Activated CD8-positive, alpha-beta T cell treated with anti-CD3 and anti-CD28 coated beads, Interleukin-2, amount 10 ng/mL, durations not matched to agents 7 days and 5 days (primary cell): ENCODE results near the gene HS3ST3A1. TPM values are rescaled to one million over a fixed set of nuclear protein-coding genes. Genes with fewer than 3 reads are reported as not detected.

Source experiments
- ATAC-seq: fragments of 150-1000 bp; cut with Tn5 transposase; one replicate; pipeline ENCODE4 v1.10.0; 2021; ENCODE audit warnings: moderate library complexity
- CTCF ChIA-PET: fragments of 350-600 bp; sonication (Branson Sonifier 250); formaldehyde crosslinking; loops from one replicate; lab custom pipeline; 2021; ENCODE audit warnings: antibody characterized with exemption; lab: Charles Lee
- POLR2A ChIA-PET: fragments of 350-600 bp; sonication (Branson Sonifier 250); formaldehyde crosslinking; loops from one replicate; lab custom pipeline; 2021; ENCODE audit warnings: antibody characterized with exemption; lab: Charles Lee
- DNase-seq: peaks from one replicate; pipeline ENCODE4 v3.0.0-alpha.2; 2020
- H3K27ac Mint-ChIP-seq: one replicate; pipeline ENCODE4 v1.8.0; 2021; ENCODE audit warnings: mild to moderate bottlenecking, mixed read lengths
- H3K27me3 Mint-ChIP-seq: one replicate; pipeline ENCODE4 v1.8.0; 2021; ENCODE audit warnings: low read depth, mixed read lengths
- H3K36me3 Mint-ChIP-seq: one replicate; pipeline ENCODE4 v1.8.0; 2021; ENCODE audit warnings: low read depth, mixed read lengths
- H3K4me1 Mint-ChIP-seq: one replicate; pipeline ENCODE4 v1.8.0; 2021; ENCODE audit warnings: low read depth, mixed read lengths
- H3K4me3 Mint-ChIP-seq: one replicate; pipeline ENCODE4 v1.8.0; 2021; ENCODE audit warnings: mild to moderate bottlenecking, mixed read lengths
- H3K9me3 Mint-ChIP-seq: one replicate; pipeline ENCODE4 v1.8.0; 2022; ENCODE audit warnings: mixed read lengths; ENCODE audit not compliant: insufficient read depth
- microRNA-seq: library from miRNA; unstranded; fragments of <30 nt; microRNA quantifications from one replicate; pipeline ENCODE4 v1.2.0, GENCODE V29; 2022
- total RNA-seq, 2 experiments: library from RNA; stranded (reverse); gene quantifications; one replicate each; pipeline ENCODE4 v1.2.3, GENCODE V29; 2021

The HS3ST3A1 gene
- total RNA-seq, 2 experiments from 2014 or later: not detected

- DNase-seq (no peak), ATAC-seq (no peak)
- Mint-ChIP-seq H3K9me3 (peaks cover 5% of the 10 kb centered on the region), H3K27ac (no peak overlapping the region), H3K4me1 (no peaks in the 10 kb centered on the region), H3K4me3 (no peak overlapping the region), H3K36me3 (no peaks in the 10 kb centered on the region), H3K27me3 (no peaks in the 10 kb centered on the region)
- POLR2A ChIA-PET: no interaction called here
- CTCF ChIA-PET: no interaction called here
Measured at GRCh38 chr17:13477180-13477611, 124.5 kb downstream of the HS3ST3A1 start.

GRCh38 chr17:13476720-13477119 lies 125.0 kb downstream of the HS3ST3A1 start:
- Mint-ChIP-seq H3K36me3 (no peaks in the 10 kb centered on the region), H3K9me3 (peaks cover 5% of the 10 kb centered on the region), H3K4me3 (no peak overlapping the region), H3K27ac (no peak overlapping the region), H3K4me1 (no peaks in the 10 kb centered on the region), H3K27me3 (no peaks in the 10 kb centered on the region)
- ChIA-PET POLR2A (no interaction called here), CTCF (no interaction called here)
- DNase-seq (no peak), ATAC-seq (no peak)

GRCh38 chr17:13475574-13476223 lies 126.0 kb downstream of the HS3ST3A1 start:
- no peak overlapping the region for H3K4me3 Mint-ChIP-seq
- DNase-seq (no peak), ATAC-seq (no peak)
- no peaks in the 10 kb centered on the region for H3K27me3 Mint-ChIP-seq
- H3K4me1 Mint-ChIP-seq: no peaks in the 10 kb centered on the region
- CTCF ChIA-PET: no interaction called here
- H3K27ac Mint-ChIP-seq: no peak overlapping the region
- POLR2A ChIA-PET: no interaction called here
- H3K9me3 Mint-ChIP-seq: peaks cover 5% of the 10 kb centered on the region
- no peaks in the 10 kb centered on the region for H3K36me3 Mint-ChIP-seq

- Mint-ChIP-seq H3K4me1 (no peaks in the 10 kb centered on the region), H3K9me3 (no peaks in the 10 kb centered on the region), H3K36me3 (no peaks in the 10 kb centered on the region), H3K27me3 (no peaks in the 10 kb centered on the region), H3K27ac (no peak overlapping the region), H3K4me3 (no peak overlapping the region)
- no peak for ATAC-seq
- DNase-seq: no peak
- ChIA-PET POLR2A (no interaction called here), CTCF (no interaction called here)
Measured at GRCh38 chr17:13474073-13474800, 127.5 kb downstream of the HS3ST3A1 start.

- H3K9me3 Mint-ChIP-seq: no peaks in the 10 kb centered on the region
- H3K27me3 Mint-ChIP-seq: no peaks in the 10 kb centered on the region
- ATAC-seq: no peak
- H3K4me3 Mint-ChIP-seq: no peak overlapping the region
- no peaks in the 10 kb centered on the region for H3K36me3 Mint-ChIP-seq
- H3K27ac Mint-ChIP-seq: no peak overlapping the region
- no peak for DNase-seq
- CTCF ChIA-PET: no interaction called here
- H3K4me1 Mint-ChIP-seq: no peaks in the 10 kb centered on the region
- POLR2A ChIA-PET: no interaction called here
Measured at GRCh38 chr17:13465678-13466077, 136.1 kb downstream of the HS3ST3A1 start.

GRCh38 chr17:13462673-13463124 lies 139.0 kb downstream of the HS3ST3A1 start:
- no peaks in the 10 kb centered on the region for H3K9me3 Mint-ChIP-seq
- H3K27ac Mint-ChIP-seq: no peak overlapping the region
- ATAC-seq (no peak), DNase-seq (no peak)
- no peaks in the 10 kb centered on the region for H3K4me1 Mint-ChIP-seq
- ChIA-PET POLR2A (no interaction called here), CTCF (no interaction called here)
- H3K36me3 Mint-ChIP-seq: no peaks in the 10 kb centered on the region
- H3K4me3 Mint-ChIP-seq: no peak overlapping the region
- no peaks in the 10 kb centered on the region for H3K27me3 Mint-ChIP-seq

- ChIA-PET POLR2A (no interaction called here), CTCF (no interaction called here)
- ATAC-seq (no peak), DNase-seq (no peak)
- Mint-ChIP-seq H3K4me1 (no peaks in the 10 kb centered on the region), H3K36me3 (no peaks in the 10 kb centered on the region), H3K4me3 (no peak overlapping the region), H3K9me3 (no peaks in the 10 kb centered on the region), H3K27ac (no peak overlapping the region), H3K27me3 (no peaks in the 10 kb centered on the region)
Measured at GRCh38 chr17:13462146-13462545, 139.6 kb downstream of the HS3ST3A1 start.

GRCh38 chr17:13460261-13461000 lies 141.3 kb downstream of the HS3ST3A1 start:
- Mint-ChIP-seq H3K27me3 (no peaks in the 10 kb centered on the region), H3K4me3 (no peak overlapping the region), H3K27ac (no peak overlapping the region), H3K4me1 (no peaks in the 10 kb centered on the region), H3K9me3 (no peaks in the 10 kb centered on the region), H3K36me3 (no peaks in the 10 kb centered on the region)
- ChIA-PET CTCF (no interaction called here), POLR2A (no interaction called here)
- no peak for ATAC-seq
- no peak for DNase-seq

GRCh38 chr17:13457783-13458182 lies 143.9 kb downstream of the HS3ST3A1 start:
- H3K4me3 Mint-ChIP-seq: no peak overlapping the region
- H3K36me3 Mint-ChIP-seq: no peaks in the 10 kb centered on the region
- no peaks in the 10 kb centered on the region for H3K4me1 Mint-ChIP-seq
- ChIA-PET CTCF (no interaction called here), POLR2A (no interaction called here)
- ATAC-seq (no peak), DNase-seq (no peak)
- no peak overlapping the region for H3K27ac Mint-ChIP-seq
- H3K27me3 Mint-ChIP-seq: no peaks in the 10 kb centered on the region
- H3K9me3 Mint-ChIP-seq: no peaks in the 10 kb centered on the region

Small RNA genes within 50 kb of the gene (microRNA-seq; reads per million reads assigned to microRNA genes)
- not detected for gene MIR548H3
